ENCODE data around the gene CCNK.

DNA sequence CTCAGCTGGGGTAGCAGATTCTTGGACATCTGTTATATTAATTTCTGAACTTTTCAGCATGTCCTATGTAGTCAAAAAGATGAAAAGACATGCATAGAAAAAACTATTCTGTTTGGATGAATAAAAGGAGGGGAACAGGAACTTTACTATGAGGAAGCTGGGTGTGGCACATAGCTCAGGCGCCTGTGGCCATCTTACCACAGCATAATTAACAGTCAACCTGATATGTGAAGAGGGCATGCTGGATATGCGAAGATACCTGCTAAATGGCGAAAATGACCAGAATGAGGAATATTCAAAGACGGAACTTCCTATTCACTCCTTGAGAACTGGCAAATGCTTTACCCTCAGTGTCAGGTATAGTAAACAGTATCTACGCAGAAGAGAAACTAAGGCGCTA, 19.0 kb upstream of the CCNK start:
- no peak for TF ChIP-seq CTCF (IDR thresholded peaks at IDR 0.05; ENCODE audit: low read length)
- no peak for TF ChIP-seq EZH2 (IDR thresholded peaks at IDR 0.05; ENCODE audit: borderline replicate concordance, low read length)
